OCI-LY1 (cell line): Measurements from ENCODE around the gene CTBP2.

ENCODE experiments used
- EZH2 ChIP-seq: fragments of 200-600 bp; sonication (generic), shearing (Covaris generic); IDR thresholded peaks from 2 replicates; pipeline ENCODE4 v1.8.0; 2017; ENCODE audit warnings: borderline replicate concordance, mixed run types, mild to moderate bottlenecking, antibody characterized with exemption, low read length, moderate library complexity, mixed read lengths
- TF ChIP-seq, protein P1 (sequence below): fragments of 200-600 bp; sonication (generic), shearing (Covaris generic); IDR thresholded peaks from 2 replicates; pipeline ENCODE4 v1.5.1; 2017; ENCODE audit warnings: mild to moderate bottlenecking, antibody characterized with exemption, low read length, moderate library complexity, mixed read lengths

- TF ChIP-seq, protein P1, sequence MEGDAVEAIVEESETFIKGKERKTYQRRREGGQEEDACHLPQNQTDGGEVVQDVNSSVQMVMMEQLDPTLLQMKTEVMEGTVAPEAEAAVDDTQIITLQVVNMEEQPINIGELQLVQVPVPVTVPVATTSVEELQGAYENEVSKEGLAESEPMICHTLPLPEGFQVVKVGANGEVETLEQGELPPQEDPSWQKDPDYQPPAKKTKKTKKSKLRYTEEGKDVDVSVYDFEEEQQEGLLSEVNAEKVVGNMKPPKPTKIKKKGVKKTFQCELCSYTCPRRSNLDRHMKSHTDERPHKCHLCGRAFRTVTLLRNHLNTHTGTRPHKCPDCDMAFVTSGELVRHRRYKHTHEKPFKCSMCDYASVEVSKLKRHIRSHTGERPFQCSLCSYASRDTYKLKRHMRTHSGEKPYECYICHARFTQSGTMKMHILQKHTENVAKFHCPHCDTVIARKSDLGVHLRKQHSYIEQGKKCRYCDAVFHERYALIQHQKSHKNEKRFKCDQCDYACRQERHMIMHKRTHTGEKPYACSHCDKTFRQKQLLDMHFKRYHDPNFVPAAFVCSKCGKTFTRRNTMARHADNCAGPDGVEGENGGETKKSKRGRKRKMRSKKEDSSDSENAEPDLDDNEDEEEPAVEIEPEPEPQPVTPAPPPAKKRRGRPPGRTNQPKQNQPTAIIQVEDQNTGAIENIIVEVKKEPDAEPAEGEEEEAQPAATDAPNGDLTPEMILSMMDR, result no peak
- TF ChIP-seq EZH2, result no peak
These were observed 65.1 kb downstream of the CTBP2 start for GRCh38 chr10:125095228-125095627.
